Measurements from ENCODE around the gene RAD9A.

RAD9A gene

DNA sequence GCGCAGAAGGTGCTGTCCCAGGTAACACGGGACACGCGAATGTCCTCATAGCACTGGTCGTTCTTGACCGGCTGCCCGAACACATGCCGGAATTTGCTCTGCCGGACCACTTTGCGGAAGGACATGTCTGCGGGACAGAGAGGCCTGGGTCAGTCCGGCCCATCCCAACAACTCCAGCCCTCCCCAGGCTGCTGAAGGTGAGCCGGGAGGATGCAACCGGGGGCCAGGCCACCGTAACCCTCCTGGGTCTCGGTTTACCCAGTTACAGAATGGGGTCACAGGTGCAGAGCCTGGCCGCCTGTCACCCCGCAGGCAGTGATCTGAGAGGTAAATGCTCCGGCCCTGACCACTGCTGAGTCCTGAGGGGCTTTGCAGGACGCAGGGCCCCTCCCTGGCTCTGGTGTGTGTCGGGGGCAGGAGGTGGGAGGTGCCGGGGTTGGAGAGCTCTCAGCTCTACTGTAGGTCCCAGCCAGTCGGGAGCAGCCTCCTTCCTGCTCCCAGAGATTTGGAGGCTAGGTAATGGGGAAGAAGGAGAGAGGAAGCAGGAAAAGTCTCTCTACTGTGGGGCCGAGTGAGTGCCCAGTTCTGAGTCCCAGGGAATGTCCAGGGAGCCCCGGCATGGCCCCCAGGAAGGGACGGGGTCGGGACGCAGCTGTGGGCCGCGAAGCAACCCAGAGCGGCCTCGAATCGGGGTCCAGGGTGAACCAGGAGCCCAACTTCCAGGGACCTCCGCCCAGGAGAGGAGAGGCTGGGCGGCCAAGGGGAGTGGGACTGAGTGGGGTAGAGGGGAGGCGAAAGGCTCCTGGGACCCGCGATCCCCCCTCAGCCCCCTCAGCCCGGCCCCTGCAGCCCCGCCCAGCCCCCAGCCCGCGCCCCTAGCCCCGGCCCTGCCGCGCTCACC lies 51.0 kb downstream of the RAD9A start:
- DNase-seq, result no peak

DNA sequence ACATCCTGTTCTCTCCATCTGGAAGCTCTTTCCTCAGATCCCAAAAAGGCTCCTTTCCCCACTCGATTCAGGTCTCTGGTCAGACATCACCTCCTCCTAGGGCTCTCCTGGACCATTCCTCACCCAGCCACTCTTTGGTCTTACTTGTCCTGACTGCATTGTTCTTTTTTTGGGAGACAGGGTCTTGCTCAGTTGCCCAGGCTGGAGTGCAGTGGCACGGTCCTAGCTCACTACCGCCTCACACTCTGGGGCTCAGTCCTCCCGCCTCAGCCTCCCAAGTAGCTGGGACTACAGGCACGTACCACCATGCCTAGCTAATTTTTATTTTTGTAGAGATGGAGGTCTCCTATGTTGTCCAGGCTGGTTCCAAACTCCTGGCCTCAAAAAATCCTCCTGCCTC lies 53.7 kb downstream of the RAD9A start:
- DNase-seq, result no peak

Measured in activated CD4-positive, alpha-beta T cell treated with anti-CD3 and anti-CD28 coated beads, Interleukin-10, Interleukin-2, amounts not matched to agents 100 ng/mL and 50 ng/mL, durations not matched to agents 16 hours and 8 hours (primary cell).